Stomach (tissue), 9 donors: ENCODE data around the gene COA8. TPM values are rescaled to one million over a fixed set of nuclear protein-coding genes. Genes with fewer than 3 reads are reported as not detected.

Experiments used
- DNase-seq, 2 donors: peaks; one replicate each; pipeline versions ENCODE4 v3.0.0 to v3.0.0-alpha.2; 2013 to 2019
- H3K27ac ChIP-seq, 5 donors: fragments of 200-600 bp in 4 of 5; sonication (generic) in 4 of 5; one replicate each; pipeline ENCODE4 v1.5.1; 2013 to 2019; ENCODE audit warnings: mild to moderate bottlenecking in 1 of 5, moderate library complexity in 1 of 5
- H3K27me3 ChIP-seq, 3 donors: fragments of 200-600 bp; sonication (generic); one replicate each; pipeline ENCODE4 v1.5.1; 2017 to 2019; ENCODE audit warnings: mixed run types in 1 of 3
- H3K36me3 ChIP-seq, 4 donors: fragments of 200-600 bp; sonication (generic); 1 replicate in 3 of 4; 2 replicates in 1 of 4; pipeline ENCODE4 v1.5.1; 2016 to 2019
- H3K4me1 ChIP-seq, 4 donors: fragments of 200-600 bp; sonication (generic); one replicate each; pipeline ENCODE4 v1.5.1; 2016 to 2019
- H3K4me3 ChIP-seq, 4 donors: fragments of 200-600 bp; sonication (generic) in 3 of 4; one replicate each; pipeline ENCODE4 v1.5.1; 2016 to 2019; ENCODE audit warnings: mild to moderate bottlenecking in 1 of 4
- H3K9me3 ChIP-seq, 4 donors: fragments of 200-600 bp; sonication (generic); one replicate each; pipeline ENCODE4 v1.5.1; 2016 to 2019
- CTCF ChIP-seq, 7 experiments: fragments of 450-650 bp in 4 of 7; fragments of 200-600 bp in 3 of 7; sonication (generic) in 3 of 7; IDR thresholded peaks; one replicate each; pipeline ENCODE4 v1.5.1; 2016 to 2019; ENCODE audit warnings: antibody characterized with exemption in 7 of 7, control low read depth in 2 of 7, mild to moderate bottlenecking in 1 of 7
- EP300 ChIP-seq: sonication (generic); formaldehyde crosslinking; IDR thresholded peaks from one replicate; pipeline ENCODE4 v1.6.1; 2017; ENCODE audit warnings: antibody characterized with exemption
- POLR2A ChIP-seq, 4 donors: fragments of 450-650 bp; IDR thresholded peaks; one replicate each; pipeline ENCODE4 v1.6.1; 2016; ENCODE audit warnings: antibody characterized with exemption in 4 of 4, control low read depth in 2 of 4, mild to moderate bottlenecking in 1 of 4, moderate library complexity in 1 of 4
- POLR2AphosphoS5 ChIP-seq, 3 donors: sonication (generic); formaldehyde crosslinking; IDR thresholded peaks; one replicate each; pipeline ENCODE4 v1.6.1; 2016; ENCODE audit warnings: antibody characterized with exemption in 3 of 3
- WGBS, 5 donors: extraction: QIAGEN DNeasy Blood & Tissue Kit in 3 of 5; methylation state at CpG; one replicate each; pipeline versions ENCODE4 v1.1.5 to v1.1.7; 2013 to 2018; 5-methylcytosine and 5-hydroxymethylcytosine counted together
- intact Hi-C: fragments of 100-400 bp; cut with DNase I; formaldehyde crosslinking; loops from one replicate; pipeline ENCODE4 v1.15.1; 2023; ENCODE audit warnings: low total_unique reads
- polyA plus RNA-seq, 3 donors: library from polyadenylated mRNA; stranded (reverse); fragments of 200-250 nt; gene quantifications; one replicate each; pipeline ENCODE4 v1.2.3, GENCODE V29; 2013
- small RNA-seq, 4 donors: library from RNA; depleted of rRNA; stranded (forward); fragments of <200 nt; gene quantifications; one replicate each; pipeline ENCODE3, GENCODE V24; 2016
- total RNA-seq, 5 donors: library from RNA; depleted of rRNA; stranded (reverse); fragments of >200 nt; gene quantifications; one replicate each; pipeline versions ENCODE4 v1.1.0 to v1.2.3, GENCODE V29; 2014 to 2016
- donor health status: healthy with polysubstance abuse.
- donor health status: Bipolar disorder and iron deficiency.
- donor health status: healthy.

COA8 gene
- total and polyA plus RNA-seq, 8 donors, result 6.4 to 96.5 (median 21.0) TPM

GRCh38 chr14:103638594-103638993 lies 75.8 kb downstream of the COA8 start:
- H3K36me3 ChIP-seq, result peaks cover 0 to 15% (median 5%) of the 10 kb centered on the region in 4 donors
- WGBS, 5 donors, result 75 to 92% (median 86%) methylated on average over 3 of the region's 3 CpGs
- no peak overlapping the region for H3K27ac ChIP-seq
- no peaks in the 10 kb centered on the region for H3K27me3 ChIP-seq
- H3K4me1 ChIP-seq, result peaks cover 19 to 94% (median 58%) of the 10 kb centered on the region in 4 donors
- H3K9me3 ChIP-seq, result no peaks in the 10 kb centered on the region
- no peak for DNase-seq
- TF ChIP-seq CTCF (IDR thresholded peaks at IDR 0.05) (no peak), EP300 (no peak), POLR2A (IDR thresholded peaks at IDR 0.05) (no peak), POLR2AphosphoS5 (IDR thresholded peaks at IDR 0.05) (no peak)
- no peak overlapping the region for H3K4me3 ChIP-seq
- intact Hi-C loops, result no loop called here

Small RNA genes lying within 50 kb of the gene (small RNA-seq; reads per million reads assigned to genes)
- gene RNU4-68P (0.08 to 4.5 (median 0.18) reads per million in 4 donors), gene RNU7-160P (0 reads per million in 4 donors)

Other genes with a start within 250 kb of the COA8 start
- gene EIF5, start 228.7 kb upstream of the COA8 start, total RNA-seq, result 100 to 1,000 TPM in 4 of 5 donors, 10 to 100 TPM in 1; 48.4 to 401 (median 202) TPM
- 10 to 100 TPM; 44.3 to 83.9 (median 51.9) TPM for gene EIF5, start 228.7 kb upstream of the COA8 start, polyA plus RNA-seq
- 100 to 1,000 TPM in 4 of 5 donors, 10 to 100 TPM in 1; 85.8 to 157 (median 141) TPM for gene MARK3, start 177.5 kb upstream of the COA8 start, total RNA-seq
- gene MARK3, start 177.5 kb upstream of the COA8 start, polyA plus RNA-seq, result 10 to 100 TPM; 52.6 to 62.0 (median 61.8) TPM
- 1,000 to 10,000 TPM in 1 of 5 donors, 100 to 1,000 TPM in 4; 216 to 1,146 (median 643) TPM for gene CKB, start 40.1 kb upstream of the COA8 start, total RNA-seq
- 1,000 to 10,000 TPM in 1 of 3 donors, 100 to 1,000 TPM in 2; 778 to 1,091 (median 976) TPM for gene CKB, start 40.1 kb upstream of the COA8 start, polyA plus RNA-seq
- 10 to 100 TPM in 4 of 5 donors, 1 to 10 TPM in 1; 5.5 to 39.7 (median 18.5) TPM for gene TRMT61A, start 33.8 kb upstream of the COA8 start, total RNA-seq
- 10 to 100 TPM in 2 of 3 donors, 1 to 10 TPM in 1; 9.0 to 16.9 (median 14.8) TPM for gene TRMT61A, start 33.8 kb upstream of the COA8 start, polyA plus RNA-seq
- gene BAG5, start 303 bp upstream of the COA8 start, total RNA-seq, result 100 to 1,000 TPM in 1 of 5 donors, 10 to 100 TPM in 3, 1 to 10 TPM in 1; 4.3 to 207 (median 24.3) TPM
- gene BAG5, start 303 bp upstream of the COA8 start, polyA plus RNA-seq, result 10 to 100 TPM in 2 of 3 donors, 1 to 10 TPM in 1; 7.5 to 11.6 (median 10.8) TPM
- gene KLC1, start 66.3 kb downstream of the COA8 start, total RNA-seq, result 100 to 1,000 TPM in 4 of 5 donors, 10 to 100 TPM in 1; 76.4 to 522 (median 201) TPM
- 10 to 100 TPM; 56.5 to 90.3 (median 61.8) TPM for gene KLC1, start 66.3 kb downstream of the COA8 start, polyA plus RNA-seq
- gene XRCC3, start 152.5 kb downstream of the COA8 start, total RNA-seq, result 10 to 100 TPM in 2 of 5 donors, 1 to 10 TPM in 3; 2.6 to 70.1 (median 7.0) TPM
- gene XRCC3, start 152.5 kb downstream of the COA8 start, polyA plus RNA-seq, result 1 to 10 TPM; 3.5 to 6.2 (median 3.8) TPM
- 100 to 1,000 TPM in 2 of 5 donors, 10 to 100 TPM in 3; 28.0 to 150 (median 64.8) TPM for gene ZFYVE21, start 152.8 kb downstream of the COA8 start, total RNA-seq
- gene ZFYVE21, start 152.8 kb downstream of the COA8 start, polyA plus RNA-seq, result 10 to 100 TPM; 51.9 to 95.5 (median 81.0) TPM